Panc1 (cell line): ENCODE data around the gene PRKD1. TPM values are rescaled to one million over a fixed set of nuclear protein-coding genes. Genes with fewer than 3 reads are reported as not detected.
A peak's percentile ranks its signal among the peaks of the same experiment; 100 is the strongest.

Experiments used
- ATAC-seq: fragments of 200-7000 bp; cut with Tn5 transposase; 2 replicates; pipeline ENCODE4 v1.9.1; 2020; ENCODE audit warnings: mild to moderate bottlenecking, moderate library complexity
- BruUV-seq: library from RNA; stranded (reverse); fragments of 400-500 nt; replicated peaks from 2 replicates; lab custom pipeline; 2021; lab: Mats Ljungman, UMichigan
- CTCF ChIA-PET: fragments of 300-600 bp; sonication (Branson Sonifier 250); formaldehyde crosslinking; loops from one replicate; lab custom pipeline; 2022; ENCODE audit warnings: antibody characterized with exemption; lab: Charles Lee
- POLR2A ChIA-PET: fragments of 300-600 bp; sonication (Branson Sonifier 250); formaldehyde crosslinking; loops from one replicate; lab custom pipeline; 2022; ENCODE audit warnings: antibody characterized with exemption; lab: Charles Lee
- DNase-seq: peaks from one replicate; pipeline ENCODE4 v3.0.0-alpha.2; 2010; ENCODE audit warnings: low read depth, low spot score
- H3K27ac ChIP-seq: 2 replicates; pipeline ENCODE4 v1.5.1; 2011; ENCODE audit warnings: mild to moderate bottlenecking, low read length, inconsistent platforms
- H3K27me3 ChIP-seq: fragments of 200-500 bp; sonication (Bioruptor generic); 2 replicates; pipeline ENCODE4 v1.6.0; 2014; ENCODE audit warnings: low read length, inconsistent platforms; ENCODE audit not compliant: control insufficient read depth, insufficient read depth
- H3K36me3 ChIP-seq: fragments of 200-500 bp; sonication (Bioruptor generic); 2 replicates; pipeline ENCODE4 v1.5.1; 2014; ENCODE audit warnings: inconsistent platforms, mild to moderate bottlenecking, low read length, moderate library complexity; ENCODE audit not compliant: control insufficient read depth, insufficient read depth
- H3K4me1 ChIP-seq: 2 replicates; pipeline ENCODE4 v1.5.1; 2011; ENCODE audit warnings: inconsistent platforms, mild to moderate bottlenecking, low read length, moderate library complexity; ENCODE audit not compliant: control insufficient read depth, insufficient read depth
- H3K4me3 ChIP-seq, 2 experiments: 2 replicates each; pipeline ENCODE4 v1.5.1; 2011 to 2012; ENCODE audit warnings: low read depth in 2 of 2, low read length in 2 of 2, mild to moderate bottlenecking in 2 of 2, inconsistent platforms in 1 of 2, moderate library complexity in 1 of 2
- H3K9me3 ChIP-seq: fragments of 200-500 bp; sonication (Bioruptor generic); 2 replicates; pipeline ENCODE4 v1.5.1; 2014; ENCODE audit warnings: low read depth, mild to moderate bottlenecking, inconsistent platforms, low read length, moderate library complexity; ENCODE audit not compliant: control insufficient read depth, insufficient read depth
- POLR2AphosphoS5 ChIP-seq: IDR thresholded peaks from 2 replicates; pipeline ENCODE4 v1.6.1; 2012; ENCODE audit warnings: mild to moderate bottlenecking, low read depth, low read length, moderate library complexity
- SIN3A ChIP-seq: IDR thresholded peaks from 2 replicates; pipeline ENCODE4 v1.6.1; 2012; ENCODE audit warnings: low read depth, mild to moderate bottlenecking, low read length, moderate library complexity, borderline replicate concordance; ENCODE audit not compliant: insufficient read depth
- TCF7L2 ChIP-seq: IDR thresholded peaks from 2 replicates; pipeline ENCODE4 v1.6.1; 2011; ENCODE audit warnings: mild to moderate bottlenecking, low read depth, low read length, inconsistent platforms
- in situ Hi-C: cut with HindIII; loops from 2 replicates; pipeline ENCODE4 v1.10.0; 2016; ENCODE audit warnings: low sequenced_read_pairs, low pct_unique_long_range_greater_than_20kb
- intact Hi-C: fragments of 100-400 bp; cut with micrococcal nuclease; formaldehyde crosslinking; loops from one replicate; pipeline ENCODE4 v1.10.0; 2022; ENCODE audit not compliant: unreplicated experiment
- total RNA-seq: library from RNA; stranded (reverse); gene quantifications from one replicate; pipeline ENCODE4 v1.2.1, GENCODE V29; 2021; ENCODE audit not compliant: unreplicated experiment
- TF ChIP-seq, protein P1 (sequence below): fragments of 450-650 bp; IDR thresholded peaks from 2 replicates; pipeline ENCODE4 v1.5.1; 2017; ENCODE audit warnings: mild to moderate bottlenecking
- TF ChIP-seq, protein P2 (sequence below), 2 experiments: IDR thresholded peaks; 2 replicates each; pipeline ENCODE4 v1.6.1; 2011 to 2012; ENCODE audit warnings: low read depth in 2 of 2, control low read depth in 1 of 2, low read length in 1 of 2, mild to moderate bottlenecking in 1 of 2, moderate library complexity in 1 of 2; ENCODE audit not compliant: insufficient read depth in 1 of 2

The PRKD1 gene
- total RNA-seq, 1 experiment from 2014 or later, result 8.2 TPM

DNA sequence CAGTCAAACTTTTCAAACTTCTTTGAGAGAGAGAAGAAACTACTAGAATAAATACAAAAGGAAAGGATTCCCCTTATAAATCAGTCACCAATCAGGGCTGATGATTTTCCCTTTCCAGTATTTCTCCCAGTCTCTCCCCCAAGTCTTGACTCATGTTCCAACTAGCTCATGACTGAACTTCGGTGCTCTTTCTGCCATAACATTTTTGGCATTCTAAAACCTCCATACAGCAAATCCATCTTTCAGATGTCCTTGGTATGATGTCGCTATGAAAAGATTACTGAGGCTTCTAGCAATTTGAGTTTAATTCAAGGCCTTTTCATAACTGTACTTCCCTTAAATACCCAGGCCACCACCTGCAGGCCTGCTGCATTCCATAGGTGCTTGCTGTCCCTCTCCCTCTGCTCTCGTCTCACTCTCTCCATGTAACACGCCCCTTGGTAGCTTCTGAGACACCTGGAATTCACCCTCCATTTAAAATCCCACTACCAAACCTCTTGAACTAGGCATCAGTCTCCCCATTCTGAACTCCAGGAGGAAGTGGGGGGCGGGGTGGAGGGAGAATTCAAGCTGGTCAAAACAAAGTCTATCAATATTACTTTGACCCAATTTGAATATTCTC is 2.4 kb downstream of the PRKD1 start:
- Histone ChIP-seq H3K27me3 (no peaks in the 10 kb centered on the region), H3K27ac (peak overlapping the region; percentile 23; the same call in 1 of the 2 replicates), H3K36me3 (no peaks in the 10 kb centered on the region), H3K9me3 (no peaks in the 10 kb centered on the region), H3K4me3 (peak overlapping the region; percentile 7 to 87; a peak in 3 of 4 replicates), H3K4me1 (peaks cover 19% of the 10 kb centered on the region; the same call in 1 of the 2 replicates)
- ATAC-seq, result no peak
- TF ChIP-seq, protein P1, sequence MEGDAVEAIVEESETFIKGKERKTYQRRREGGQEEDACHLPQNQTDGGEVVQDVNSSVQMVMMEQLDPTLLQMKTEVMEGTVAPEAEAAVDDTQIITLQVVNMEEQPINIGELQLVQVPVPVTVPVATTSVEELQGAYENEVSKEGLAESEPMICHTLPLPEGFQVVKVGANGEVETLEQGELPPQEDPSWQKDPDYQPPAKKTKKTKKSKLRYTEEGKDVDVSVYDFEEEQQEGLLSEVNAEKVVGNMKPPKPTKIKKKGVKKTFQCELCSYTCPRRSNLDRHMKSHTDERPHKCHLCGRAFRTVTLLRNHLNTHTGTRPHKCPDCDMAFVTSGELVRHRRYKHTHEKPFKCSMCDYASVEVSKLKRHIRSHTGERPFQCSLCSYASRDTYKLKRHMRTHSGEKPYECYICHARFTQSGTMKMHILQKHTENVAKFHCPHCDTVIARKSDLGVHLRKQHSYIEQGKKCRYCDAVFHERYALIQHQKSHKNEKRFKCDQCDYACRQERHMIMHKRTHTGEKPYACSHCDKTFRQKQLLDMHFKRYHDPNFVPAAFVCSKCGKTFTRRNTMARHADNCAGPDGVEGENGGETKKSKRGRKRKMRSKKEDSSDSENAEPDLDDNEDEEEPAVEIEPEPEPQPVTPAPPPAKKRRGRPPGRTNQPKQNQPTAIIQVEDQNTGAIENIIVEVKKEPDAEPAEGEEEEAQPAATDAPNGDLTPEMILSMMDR, result no peak
- TF ChIP-seq, protein P2, sequence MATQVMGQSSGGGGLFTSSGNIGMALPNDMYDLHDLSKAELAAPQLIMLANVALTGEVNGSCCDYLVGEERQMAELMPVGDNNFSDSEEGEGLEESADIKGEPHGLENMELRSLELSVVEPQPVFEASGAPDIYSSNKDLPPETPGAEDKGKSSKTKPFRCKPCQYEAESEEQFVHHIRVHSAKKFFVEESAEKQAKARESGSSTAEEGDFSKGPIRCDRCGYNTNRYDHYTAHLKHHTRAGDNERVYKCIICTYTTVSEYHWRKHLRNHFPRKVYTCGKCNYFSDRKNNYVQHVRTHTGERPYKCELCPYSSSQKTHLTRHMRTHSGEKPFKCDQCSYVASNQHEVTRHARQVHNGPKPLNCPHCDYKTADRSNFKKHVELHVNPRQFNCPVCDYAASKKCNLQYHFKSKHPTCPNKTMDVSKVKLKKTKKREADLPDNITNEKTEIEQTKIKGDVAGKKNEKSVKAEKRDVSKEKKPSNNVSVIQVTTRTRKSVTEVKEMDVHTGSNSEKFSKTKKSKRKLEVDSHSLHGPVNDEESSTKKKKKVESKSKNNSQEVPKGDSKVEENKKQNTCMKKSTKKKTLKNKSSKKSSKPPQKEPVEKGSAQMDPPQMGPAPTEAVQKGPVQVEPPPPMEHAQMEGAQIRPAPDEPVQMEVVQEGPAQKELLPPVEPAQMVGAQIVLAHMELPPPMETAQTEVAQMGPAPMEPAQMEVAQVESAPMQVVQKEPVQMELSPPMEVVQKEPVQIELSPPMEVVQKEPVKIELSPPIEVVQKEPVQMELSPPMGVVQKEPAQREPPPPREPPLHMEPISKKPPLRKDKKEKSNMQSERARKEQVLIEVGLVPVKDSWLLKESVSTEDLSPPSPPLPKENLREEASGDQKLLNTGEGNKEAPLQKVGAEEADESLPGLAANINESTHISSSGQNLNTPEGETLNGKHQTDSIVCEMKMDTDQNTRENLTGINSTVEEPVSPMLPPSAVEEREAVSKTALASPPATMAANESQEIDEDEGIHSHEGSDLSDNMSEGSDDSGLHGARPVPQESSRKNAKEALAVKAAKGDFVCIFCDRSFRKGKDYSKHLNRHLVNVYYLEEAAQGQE (IDR thresholded peaks at IDR 0.05; ENCODE audit: insufficient read depth in 1 of 2, low read depth in 2 of 2, low read length in 1 of 2), result no peak
- no peak for TF ChIP-seq TCF7L2
- no peak for TF ChIP-seq SIN3A
- no peak for TF ChIP-seq POLR2AphosphoS5
- intact Hi-C loops, result no loop called here
- in situ Hi-C loops, result no loop called here
- ChIA-PET CTCF (no interaction called here), POLR2A (no interaction called here)
- BruUV-seq, result TSS peak; percentile 61
- no peak for DNase-seq

DNA sequence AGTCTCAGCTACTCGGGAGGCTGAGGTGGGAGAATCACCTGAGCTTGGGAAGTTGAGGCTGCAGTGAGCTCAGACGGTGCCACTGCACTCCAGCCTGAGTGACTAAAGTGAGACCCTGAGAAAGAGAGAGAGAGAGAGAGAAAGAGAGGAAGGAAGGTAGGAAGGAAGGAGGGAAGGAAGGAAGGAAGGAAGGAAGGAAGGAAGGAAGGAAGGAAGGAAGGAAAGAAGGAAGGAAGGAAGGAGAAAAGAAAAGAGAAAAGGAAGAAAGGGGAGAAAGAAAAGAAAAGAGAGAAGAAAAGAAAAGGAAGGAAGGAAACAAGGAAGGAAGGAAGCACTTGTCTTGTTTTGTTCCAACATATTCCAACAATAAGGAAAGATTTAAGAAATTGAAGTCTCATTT is 7.8 kb downstream of the PRKD1 start:
- in situ Hi-C loops, result no loop called here
- H3K4me3 ChIP-seq, result no peak overlapping the region
- H3K27ac ChIP-seq, result no peak overlapping the region
- ATAC-seq (no peak), DNase-seq (no peak)
- H3K27me3 ChIP-seq, result no peaks in the 10 kb centered on the region
- intact Hi-C loops, result no loop called here
- TF ChIP-seq, protein P2 (IDR thresholded peaks at IDR 0.05; ENCODE audit: insufficient read depth in 1 of 2, low read depth in 2 of 2, low read length in 1 of 2), result no peak
- TF ChIP-seq, protein P1, result no peak
- no peak for TF ChIP-seq POLR2AphosphoS5
- no peak for TF ChIP-seq SIN3A
- TF ChIP-seq TCF7L2, result no peak
- no peaks in the 10 kb centered on the region for H3K9me3 ChIP-seq
- ChIA-PET CTCF (no interaction called here), POLR2A (no interaction called here)
- H3K36me3 ChIP-seq, result no peaks in the 10 kb centered on the region
- BruUV-seq, result no TSS peak
- peaks cover 4% of the 10 kb centered on the region; the same call in 1 of the 2 replicates for H3K4me1 ChIP-seq
